DMS53 treated with DMSO at 0.1 percent for 48 hours (cell line): ENCODE data around the gene OVCA2.

Experiments
- DNase-seq: peaks from one replicate; lab custom pipeline; 2025; ENCODE audit not compliant: unreplicated experiment; lab: John Stamatoyannopoulos, UW

OVCA2 gene

DNA sequence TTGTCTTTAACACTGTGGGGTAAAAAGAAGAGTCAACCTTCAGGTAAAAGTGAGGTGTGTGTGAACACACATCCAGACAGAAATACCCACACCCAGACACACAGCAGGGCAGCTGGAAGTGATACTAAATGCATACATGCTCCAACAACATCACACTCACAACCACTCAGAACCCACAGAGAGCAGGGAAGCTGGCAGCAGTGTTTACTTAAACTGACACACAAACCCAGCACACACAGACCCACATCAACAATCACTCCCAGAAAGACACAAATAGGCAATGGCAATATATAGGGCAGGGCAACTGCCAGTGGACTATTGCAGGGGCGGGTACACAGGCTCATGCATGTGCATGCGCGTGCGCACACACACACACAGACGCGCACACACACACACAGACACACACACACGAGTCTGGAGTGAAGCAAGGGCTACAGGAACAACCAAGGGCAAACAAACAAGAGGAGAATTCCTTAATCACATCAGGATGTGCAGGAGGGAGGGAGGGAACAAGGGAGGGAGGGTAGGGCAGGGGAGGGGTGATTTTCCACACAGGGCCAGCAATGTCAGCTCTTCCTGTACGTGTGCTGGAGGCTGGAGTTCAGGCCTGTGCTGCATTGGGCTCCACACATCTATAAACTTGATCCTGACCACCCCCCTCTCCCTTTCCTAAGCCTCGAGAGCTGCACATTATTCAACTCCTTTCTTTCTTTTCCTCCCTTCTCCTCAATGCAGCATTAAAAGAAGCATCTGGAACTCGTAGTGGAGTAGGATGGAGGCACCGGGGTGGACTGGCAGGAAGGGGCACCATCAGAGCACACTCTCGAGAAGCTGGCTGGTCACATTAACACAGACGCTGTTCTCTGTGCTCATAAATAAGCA, 43.2 kb downstream of the OVCA2 start:
- DNase-seq: no peak

GRCh38 chr17:2085648-2085949, 43.8 kb downstream of the OVCA2 start:
- DNase-seq: no peak

DNA sequence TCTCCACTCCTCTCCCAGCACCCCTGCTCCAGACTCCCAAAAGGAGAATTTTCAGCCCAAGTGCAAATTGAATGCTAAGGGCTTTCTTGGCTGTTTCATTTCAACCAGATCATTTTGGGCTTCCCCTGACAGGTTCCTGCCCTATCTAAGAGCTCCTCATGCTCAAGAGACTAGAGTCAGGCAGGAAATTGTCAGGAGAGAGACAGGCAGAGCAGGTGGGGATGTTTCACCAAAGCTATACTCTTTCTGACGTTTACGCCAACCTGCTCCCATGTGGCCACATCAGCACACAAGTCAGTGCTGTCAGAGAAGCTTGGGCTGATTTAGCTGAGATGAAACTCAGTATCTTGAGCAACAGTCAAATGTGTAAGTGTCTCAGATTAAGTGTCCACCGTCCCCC, 44.5 kb downstream of the OVCA2 start:
- DNase-seq: no peak

- no peak for DNase-seq
Observed at GRCh38 chr17:2087597-2088211, 45.9 kb downstream of the OVCA2 start.

- DNase-seq: no peak
Observed at GRCh38 chr17:2089021-2089422, 47.2 kb downstream of the OVCA2 start.

DNA sequence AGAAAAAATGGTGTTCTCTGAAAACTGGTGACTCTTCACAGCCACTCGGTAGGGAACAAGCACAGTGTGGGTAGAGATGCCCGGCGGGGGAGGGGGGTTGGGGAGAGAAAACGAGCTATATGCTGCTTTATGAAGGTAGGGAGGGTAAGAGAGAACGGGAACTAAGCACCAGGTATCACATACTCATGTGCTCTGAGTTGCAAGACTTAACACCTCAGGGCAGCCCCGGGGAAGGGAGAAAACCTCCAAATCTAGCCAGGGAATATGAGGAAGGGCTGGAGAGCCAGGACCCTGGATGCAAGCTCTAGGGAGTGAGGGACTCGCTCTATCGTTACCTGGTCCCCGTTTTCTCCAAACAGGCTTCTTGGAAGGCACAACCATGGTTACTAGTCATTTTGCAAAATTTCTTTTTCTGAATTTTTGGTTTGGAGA, 48.4 kb downstream of the OVCA2 start:
- DNase-seq: no peak

DNA sequence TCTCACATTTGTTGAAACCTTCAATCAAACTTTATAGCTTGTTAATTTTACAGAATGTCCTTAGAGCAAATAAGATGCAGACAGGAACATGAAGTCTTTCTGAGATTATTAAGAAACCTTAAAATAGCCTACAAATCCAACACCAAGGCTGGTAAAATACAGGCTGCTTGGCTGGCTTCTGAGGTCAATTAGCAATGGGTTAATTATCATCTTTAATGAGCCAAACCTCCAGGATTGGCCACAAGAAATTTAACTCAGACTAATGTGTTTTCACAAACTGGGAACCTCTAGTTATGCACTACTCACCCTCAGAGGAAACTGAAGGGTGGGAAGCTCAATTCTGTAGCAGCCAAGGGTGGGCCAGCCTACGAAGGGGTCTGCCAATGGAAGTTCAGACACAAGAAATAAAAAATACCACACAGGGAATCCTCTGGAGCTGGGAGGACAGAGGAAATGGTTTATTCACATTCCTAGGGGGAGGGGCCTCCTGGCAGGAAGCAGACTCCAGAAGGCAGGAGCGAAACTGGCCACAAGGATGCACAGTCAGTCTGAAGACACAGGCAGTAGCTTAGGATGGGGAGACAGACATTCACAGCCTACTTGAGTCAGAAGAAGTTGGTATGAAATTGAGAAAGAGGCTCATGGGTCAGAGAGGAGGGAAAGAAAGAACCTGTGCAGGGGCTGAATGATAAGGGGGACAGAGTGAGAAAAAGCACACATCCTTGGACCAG, 49.1 kb downstream of the OVCA2 start:
- DNase-seq: no peak

DNA sequence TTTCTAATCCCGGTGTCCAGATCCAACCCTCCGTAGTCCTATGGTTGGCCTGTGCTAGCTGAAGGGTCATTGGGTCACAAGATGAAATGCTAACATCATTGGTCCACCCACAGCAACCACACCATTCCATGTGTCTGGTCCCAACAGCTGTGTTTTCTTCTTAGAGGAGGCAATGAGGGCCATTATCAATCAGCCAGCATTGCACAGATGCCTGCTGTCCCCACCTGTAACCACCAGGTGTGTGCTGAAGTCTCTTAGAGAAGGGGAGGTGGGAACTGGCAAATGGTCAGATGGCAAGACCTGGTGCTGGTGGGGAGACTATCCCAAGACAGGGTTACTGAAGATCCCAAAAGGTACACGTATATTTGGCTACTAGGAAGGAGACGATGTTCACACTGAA, 50.4 kb downstream of the OVCA2 start:
- DNase-seq: no peak
